Ectodermal cell (in vitro differentiated cells): ENCODE measurements around the gene ABCA2.

Experiments used
- H3K27ac ChIP-seq: 2 replicates; pipeline ENCODE4 v1.7.0; 2013; ENCODE audit warnings: mild to moderate bottlenecking, low read depth, low read length; ENCODE audit not compliant: insufficient read depth, poor library complexity, severe bottlenecking
- H3K27me3 ChIP-seq: 2 replicates; pipeline ENCODE4 v1.7.0; 2013; ENCODE audit warnings: mild to moderate bottlenecking, low read length; ENCODE audit not compliant: insufficient read depth, control insufficient read depth, poor library complexity, severe bottlenecking
- H3K36me3 ChIP-seq: one replicate; pipeline ENCODE4 v1.7.0; 2013; ENCODE audit warnings: low read length; ENCODE audit not compliant: control insufficient read depth, insufficient read depth
- H3K4me1 ChIP-seq: one replicate; pipeline ENCODE4 v1.7.0; 2013; ENCODE audit warnings: low read length; ENCODE audit not compliant: control insufficient read depth, insufficient read depth
- H3K4me3 ChIP-seq: 2 replicates; pipeline ENCODE4 v1.7.0; 2013; ENCODE audit warnings: low read depth, low read length, control low read depth; ENCODE audit not compliant: insufficient read depth
- H3K9me3 ChIP-seq: 2 replicates; pipeline ENCODE4 v1.7.0; 2013; ENCODE audit warnings: mild to moderate bottlenecking, low read length, moderate library complexity; ENCODE audit not compliant: control insufficient read depth
- WGBS, 2 experiments: methylation state at CpG; one replicate each; pipeline ENCODE4 v1.1.7; 2013; ENCODE audit warnings: missing lambda C conversion rate in 2 of 2; 5-methylcytosine and 5-hydroxymethylcytosine counted together

ABCA2 gene

DNA sequence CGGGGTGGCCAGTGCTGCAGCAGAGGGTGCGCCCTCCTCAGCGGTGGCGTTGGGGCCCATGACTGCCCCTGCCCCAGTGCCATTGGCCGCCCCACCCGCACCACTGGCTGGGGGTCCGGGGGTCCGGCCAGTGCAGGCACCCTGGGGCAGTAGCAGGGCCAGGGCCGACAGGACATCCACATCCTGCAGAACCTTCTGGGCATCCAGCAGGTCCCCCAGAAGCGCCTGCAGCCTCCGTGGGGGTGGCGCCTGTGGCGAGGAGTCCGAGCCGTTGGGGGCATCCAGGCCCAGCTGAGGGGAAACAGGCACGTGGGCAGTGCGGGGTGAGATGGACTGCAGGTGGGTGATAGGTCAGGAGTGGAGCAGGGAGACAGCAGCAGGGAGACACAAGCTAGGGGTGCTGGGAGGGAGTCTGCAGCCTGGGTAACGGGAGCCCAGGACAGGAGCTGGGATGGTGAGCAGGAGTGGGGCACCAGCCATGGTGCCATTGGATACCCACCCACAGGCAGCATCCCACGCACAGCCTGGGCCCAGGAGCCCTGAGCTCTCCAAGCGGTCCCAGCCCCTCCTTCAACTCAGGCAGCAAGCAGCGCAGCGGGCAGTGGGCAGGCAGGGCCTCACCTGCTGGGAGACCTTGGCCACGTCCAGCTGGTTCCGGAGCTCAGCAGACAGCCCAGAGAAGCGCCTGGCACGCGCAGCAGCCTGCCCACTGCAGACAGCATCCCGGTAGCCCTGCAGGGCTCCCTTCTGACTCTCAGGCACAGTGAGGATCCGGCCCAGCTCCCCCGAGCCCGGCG lies 7.1 kb downstream of the ABCA2 start:
- Histone ChIP-seq H3K27ac (no peak overlapping the region), H3K27me3 (no peaks in the 10 kb centered on the region), H3K4me1 (peaks cover 26% of the 10 kb centered on the region), H3K9me3 (no peaks in the 10 kb centered on the region), H3K36me3 (no peaks in the 10 kb centered on the region), H3K4me3 (no peak overlapping the region)
- 95 to 96% methylated on average over 32 of the region's 32 CpGs for WGBS, 2 experiments

GRCh38 chr9:137019891-137020683 lies 8.0 kb downstream of the ABCA2 start:
- no peak overlapping the region for H3K4me3 ChIP-seq
- 93% methylated on average over 34 of the region's 34 CpGs for WGBS, 2 experiments
- no peaks in the 10 kb centered on the region for H3K27me3 ChIP-seq
- H3K4me1 ChIP-seq, result peaks cover 18% of the 10 kb centered on the region
- H3K27ac ChIP-seq, result no peak overlapping the region
- no peaks in the 10 kb centered on the region for H3K9me3 ChIP-seq
- peaks cover 5% of the 10 kb centered on the region for H3K36me3 ChIP-seq

DNA sequence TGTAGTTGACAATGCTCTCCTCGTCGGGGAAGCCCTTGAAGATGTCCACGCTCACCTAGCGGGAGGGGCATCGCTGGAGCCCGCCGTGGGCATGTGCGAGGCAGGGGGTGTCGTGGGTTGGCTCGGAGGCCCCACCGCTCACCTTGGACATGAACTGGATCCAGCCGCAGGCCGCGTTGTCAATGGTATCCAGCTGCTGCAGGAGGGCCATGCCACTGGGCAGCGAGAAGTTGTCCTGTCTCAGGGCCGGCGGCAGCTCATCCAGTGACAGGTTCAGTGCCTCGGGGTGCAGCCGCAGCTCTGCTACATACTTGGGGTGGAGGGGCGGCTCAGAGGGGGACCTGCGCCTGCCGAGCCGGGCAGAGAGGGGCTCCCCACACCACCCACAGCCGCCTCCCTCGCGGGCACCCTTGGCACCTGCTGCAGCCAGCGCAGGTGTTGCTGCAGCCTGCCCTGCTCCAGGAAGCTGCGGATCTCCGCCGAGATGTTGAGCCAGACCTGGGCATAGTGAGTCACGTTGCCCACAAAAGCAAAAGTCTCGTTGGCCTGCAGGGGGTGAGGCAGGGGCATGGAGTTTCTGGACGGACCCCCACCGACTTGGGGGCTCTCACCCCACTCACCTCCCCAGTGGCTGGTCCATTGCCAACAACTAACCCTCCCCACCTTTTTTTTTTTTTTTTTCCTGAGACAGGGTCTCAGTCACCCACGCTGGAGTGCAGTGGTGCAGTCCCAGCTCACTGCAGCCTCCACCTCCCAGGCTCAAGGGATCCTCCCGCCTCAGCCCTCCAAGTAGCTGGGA lies 9.1 kb downstream of the ABCA2 start:
- H3K4me3 ChIP-seq, result no peak overlapping the region
- H3K9me3 ChIP-seq, result no peaks in the 10 kb centered on the region
- peaks cover 5% of the 10 kb centered on the region for H3K36me3 ChIP-seq
- no peak overlapping the region for H3K27ac ChIP-seq
- H3K27me3 ChIP-seq, result no peaks in the 10 kb centered on the region
- WGBS, 2 experiments, result 93 to 94% methylated on average over 36 of the region's 36 CpGs
- peaks cover 12% of the 10 kb centered on the region for H3K4me1 ChIP-seq

GRCh38 chr9:137017791-137018497 lies 10.1 kb downstream of the ABCA2 start:
- 95 to 96% methylated on average over 41 to 45 of the region's 45 CpGs for WGBS, 2 experiments
- H3K9me3 ChIP-seq, result no peaks in the 10 kb centered on the region
- peaks cover 5% of the 10 kb centered on the region for H3K36me3 ChIP-seq
- H3K27ac ChIP-seq, result no peak overlapping the region
- no peaks in the 10 kb centered on the region for H3K27me3 ChIP-seq
- H3K4me1 ChIP-seq, result peaks cover 2% of the 10 kb centered on the region
- no peak overlapping the region for H3K4me3 ChIP-seq

- H3K36me3 ChIP-seq, result peaks cover 5% of the 10 kb centered on the region
- no peaks in the 10 kb centered on the region for H3K9me3 ChIP-seq
- no peak overlapping the region for H3K27ac ChIP-seq
- H3K27me3 ChIP-seq, result no peaks in the 10 kb centered on the region
- H3K4me3 ChIP-seq, result no peak overlapping the region
- WGBS, 2 experiments, result 94% methylated on average over 28 of the region's 28 CpGs
- H3K4me1 ChIP-seq, result no peaks in the 10 kb centered on the region
These were observed 11.0 kb downstream of the ABCA2 start for GRCh38 chr9:137017071-137017470.

GRCh38 chr9:137016436-137016835 lies 11.6 kb downstream of the ABCA2 start:
- Histone ChIP-seq H3K36me3 (peaks cover 5% of the 10 kb centered on the region), H3K4me3 (no peak overlapping the region), H3K9me3 (no peaks in the 10 kb centered on the region), H3K4me1 (no peaks in the 10 kb centered on the region), H3K27ac (no peak overlapping the region), H3K27me3 (no peaks in the 10 kb centered on the region)
- 94% methylated on average over 16 of the region's 16 CpGs for WGBS, 2 experiments

DNA sequence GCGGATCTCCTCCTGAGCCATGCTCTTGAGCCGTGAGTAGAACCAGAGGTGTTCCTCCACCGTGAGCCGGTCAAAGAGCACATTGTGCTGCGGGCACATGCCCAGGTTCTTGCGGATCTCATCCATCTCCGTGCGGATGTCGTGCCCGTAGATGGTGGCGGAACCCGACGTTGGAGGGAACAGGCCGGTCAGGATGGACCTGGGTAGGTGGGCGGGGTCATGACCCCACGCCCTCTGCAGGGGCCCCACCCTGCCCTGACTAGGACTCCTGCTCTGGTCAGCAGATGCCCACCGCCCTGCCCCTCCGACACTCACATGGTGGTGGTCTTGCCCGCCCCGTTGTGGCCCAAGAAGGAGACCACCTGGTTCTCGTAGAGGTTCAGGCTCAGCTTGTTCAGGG lies 12.1 kb downstream of the ABCA2 start:
- 95 to 96% methylated on average over 21 of the region's 21 CpGs for WGBS, 2 experiments
- H3K27me3 ChIP-seq, result no peaks in the 10 kb centered on the region
- no peaks in the 10 kb centered on the region for H3K4me1 ChIP-seq
- H3K4me3 ChIP-seq, result no peak overlapping the region
- H3K27ac ChIP-seq, result no peak overlapping the region
- H3K9me3 ChIP-seq, result no peaks in the 10 kb centered on the region
- peaks cover 5% of the 10 kb centered on the region for H3K36me3 ChIP-seq

- Histone ChIP-seq H3K27me3 (no peaks in the 10 kb centered on the region), H3K4me3 (no peak overlapping the region), H3K27ac (no peak overlapping the region), H3K4me1 (no peaks in the 10 kb centered on the region), H3K36me3 (peaks cover 5% of the 10 kb centered on the region), H3K9me3 (no peaks in the 10 kb centered on the region)
- 96 to 98% methylated on average over 25 of the region's 25 CpGs for WGBS, 2 experiments
These were observed 12.5 kb downstream of the ABCA2 start for GRCh38 chr9:137015540-137015930.

DNA sequence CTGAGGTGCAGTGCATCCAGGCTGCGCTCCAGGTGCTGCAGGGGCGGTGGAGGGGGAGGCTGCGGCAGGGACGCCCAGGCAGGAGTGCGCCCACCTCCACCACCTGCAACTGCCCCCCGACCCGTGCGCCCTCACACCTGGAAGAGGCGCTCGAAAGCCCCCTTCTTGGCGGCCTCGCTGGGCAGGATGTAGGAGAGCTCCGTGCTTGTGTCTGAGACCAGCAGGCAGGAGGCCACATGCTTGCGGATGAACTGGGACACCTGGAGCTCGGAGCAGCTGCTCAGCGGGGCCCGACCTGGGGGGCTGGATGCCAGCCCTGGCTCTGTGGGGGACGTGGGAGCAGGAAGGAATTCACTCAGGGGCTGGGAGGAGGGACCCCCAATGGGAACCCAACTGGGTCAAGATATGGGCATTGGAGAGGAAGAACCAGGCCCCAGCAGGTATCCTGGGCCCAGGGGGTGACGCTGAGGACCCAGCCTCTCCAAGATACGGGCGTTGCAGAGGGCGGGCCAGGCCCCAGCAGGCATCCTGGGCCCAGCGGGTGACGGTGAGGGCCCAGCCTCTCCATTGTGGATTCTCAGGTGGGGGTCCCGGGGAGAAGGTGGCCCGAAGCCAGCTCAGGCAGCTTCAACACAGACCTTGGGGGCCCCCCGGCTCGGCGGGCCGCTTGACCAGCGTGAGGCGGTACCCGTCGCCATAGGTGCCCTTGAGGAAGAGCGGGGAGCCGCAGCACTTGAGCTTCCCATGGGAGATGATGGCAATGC lies 13.1 kb downstream of the ABCA2 start:
- Histone ChIP-seq H3K9me3 (no peaks in the 10 kb centered on the region), H3K4me1 (no peaks in the 10 kb centered on the region), H3K27ac (no peak overlapping the region), H3K27me3 (no peaks in the 10 kb centered on the region), H3K4me3 (no peak overlapping the region), H3K36me3 (peaks cover 5% of the 10 kb centered on the region)
- WGBS, 2 experiments, result 94 to 96% methylated on average over 36 of the region's 36 CpGs
